Endothelial cell of umbilical vein (primary cell): Measurements from ENCODE around the gene CYP27C1. TPM values are rescaled to one million over a fixed set of nuclear protein-coding genes. Genes with fewer than 3 reads are reported as not detected.

Experiments used
- BruUV-seq: library from RNA; stranded (reverse); fragments of 400-500 nt; replicated peaks from 2 replicates; lab custom pipeline; 2021; lab: Mats Ljungman, UMichigan
- CTCF ChIA-PET: fragments of 300-600, 350-600 bp; sonication (Branson Sonifier 250); formaldehyde crosslinking; loops from one replicate; lab custom pipeline; 2021; ENCODE audit warnings: antibody characterized with exemption, inconsistent platforms; lab: Charles Lee
- POLR2A ChIA-PET: fragments of 300-600, 350-600 bp; sonication (Branson Sonifier 250); formaldehyde crosslinking; loops from one replicate; lab custom pipeline; 2021; ENCODE audit warnings: antibody characterized with exemption, inconsistent platforms; lab: Charles Lee
- DNase-seq: peaks from one replicate; pipeline ENCODE4 v3.0.0-alpha.2; 2011; ENCODE audit warnings: low read depth, low spot score
- FAIRE-seq: peaks from 2 replicates; lab custom pipeline; 2011; peaks lifted over from hg19 to GRCh38; lab: Jason Lieb, UNC
- H2AFZ ChIP-seq: 2 replicates; pipeline ENCODE4 v1.6.0; 2012; ENCODE audit warnings: low read depth, low read length, control low read depth, inconsistent platforms
- H3K27ac ChIP-seq: 2 replicates; pipeline ENCODE4 v1.5.1; 2011; ENCODE audit warnings: low read depth, mild to moderate bottlenecking, control low read depth, low read length, moderate library complexity; ENCODE audit not compliant: insufficient read depth
- H3K27me3 ChIP-seq, 2 experiments: 2 replicates each; pipeline versions ENCODE4 v1.6.0 to v1.6.1; 2011; ENCODE audit warnings: low read length in 2 of 2, mixed read lengths in 1 of 2; ENCODE audit not compliant: control insufficient read depth in 2 of 2, insufficient read depth in 2 of 2
- H3K36me3 ChIP-seq, 2 experiments: 2 replicates in 1 of 2; 3 replicates in 1 of 2; pipeline ENCODE4 v1.5.1; 2011; ENCODE audit warnings: low read length in 2 of 2, mild to moderate bottlenecking in 1 of 2, moderate library complexity in 1 of 2; ENCODE audit not compliant: control insufficient read depth in 2 of 2, insufficient read depth in 2 of 2; ENCODE audit errors: extremely low read depth in 1 of 2
- H3K4me1 ChIP-seq: 3 replicates; pipeline ENCODE4 v1.5.1; 2011; ENCODE audit warnings: mild to moderate bottlenecking, low read length; ENCODE audit not compliant: control insufficient read depth, insufficient read depth; ENCODE audit errors: extremely low read depth
- H3K4me2 ChIP-seq: 2 replicates; pipeline ENCODE4 v1.6.1; 2011; ENCODE audit warnings: low read length, control low read depth, mixed read lengths; ENCODE audit not compliant: insufficient read depth
- H3K4me3 ChIP-seq, 3 experiments: fragments of 200-600 bp in 1 of 3; sonication (generic), shearing (Covaris generic) in 1 of 3; replicated peaks in 1 of 3; 2 replicates each; pipeline ENCODE4 v1.5.1; 2011 to 2016; ENCODE audit warnings: control low read depth in 3 of 3, low read length in 3 of 3, mild to moderate bottlenecking in 2 of 3, inconsistent platforms in 1 of 3, low read depth in 1 of 3, moderate library complexity in 1 of 3; ENCODE audit not compliant: insufficient read depth in 1 of 3
- H3K79me2 ChIP-seq: 2 replicates; pipeline ENCODE4 v1.6.0; 2012; ENCODE audit warnings: low read length, inconsistent platforms; ENCODE audit not compliant: control insufficient read depth, insufficient read depth
- H3K9ac ChIP-seq: replicated peaks from 2 replicates; pipeline ENCODE3; 2011; ENCODE audit warnings: low read length, control low read depth; ENCODE audit not compliant: insufficient read depth; ENCODE audit errors: extremely low read depth
- H3K9me1 ChIP-seq: replicated peaks from 3 replicates; pipeline ENCODE4 v1.6.0; 2011; ENCODE audit warnings: mild to moderate bottlenecking, low read length; ENCODE audit not compliant: control insufficient read depth, insufficient read depth; ENCODE audit errors: extremely low read depth
- H3K9me3 ChIP-seq: replicated peaks from 2 replicates; pipeline ENCODE4 v1.5.1; 2012; ENCODE audit warnings: low read length, inconsistent platforms; ENCODE audit not compliant: control insufficient read depth, insufficient read depth
- H4K20me1 ChIP-seq: replicated peaks from 2 replicates; pipeline ENCODE3; 2011; ENCODE audit warnings: mild to moderate bottlenecking, low read length; ENCODE audit not compliant: control insufficient read depth, insufficient read depth; ENCODE audit errors: extremely low read depth
- EZH2 ChIP-seq: IDR thresholded peaks from 2 replicates; pipeline ENCODE4 v1.6.1; 2012; ENCODE audit warnings: borderline replicate concordance, low read depth, mild to moderate bottlenecking, moderate library complexity, low read length, inconsistent platforms; ENCODE audit not compliant: severe bottlenecking
- FOS ChIP-seq: IDR thresholded peaks from 2 replicates; pipeline ENCODE4 v1.6.1; 2011; ENCODE audit warnings: mild to moderate bottlenecking, low read length, moderate library complexity, borderline replicate concordance; ENCODE audit not compliant: insufficient read depth
- GATA2 ChIP-seq: IDR thresholded peaks from 2 replicates; pipeline ENCODE4 v1.7.0; 2011; ENCODE audit warnings: low read depth, mild to moderate bottlenecking, moderate library complexity, mixed read lengths, low read length; ENCODE audit not compliant: insufficient read length, insufficient read depth
- JUN ChIP-seq: IDR thresholded peaks from 2 replicates; pipeline ENCODE4 v1.6.1; 2011; ENCODE audit warnings: borderline replicate concordance, low read depth; ENCODE audit not compliant: insufficient read length, insufficient read depth
- MAX ChIP-seq: IDR thresholded peaks from 2 replicates; pipeline ENCODE4 v1.6.1; 2011; ENCODE audit not compliant: insufficient read depth, insufficient read length
- MYC ChIP-seq: IDR thresholded peaks from one replicate; pipeline ENCODE4 v1.6.1; 2011; ENCODE audit warnings: mild to moderate bottlenecking, low read depth, low read length
- POLR2A ChIP-seq: IDR thresholded peaks from 2 replicates; pipeline ENCODE4 v1.6.1; 2012; ENCODE audit warnings: low read depth, mild to moderate bottlenecking, control low read depth, low read length
- POLR2AphosphoS5 ChIP-seq: IDR thresholded peaks from 2 replicates; pipeline ENCODE4 v1.6.1; 2012; ENCODE audit warnings: low read depth, mild to moderate bottlenecking, control low read depth, low read length, moderate library complexity; ENCODE audit not compliant: insufficient read depth
- dilution Hi-C: fragments of 300-500 bp; cut with MboI; formaldehyde crosslinking; loops from one replicate; pipeline ENCODE4 v1.15.0; 2019; ENCODE audit warnings: low sequenced_read_pairs; ENCODE audit not compliant: extremely low pct_ligation_motif_present
- intact Hi-C: fragments of 100-400 bp; cut with micrococcal nuclease; formaldehyde crosslinking; loops from one replicate; pipeline ENCODE4 v1.10.0; 2022
- polyA plus RNA-seq, 4 experiments: library from polyadenylated mRNA; depleted of rRNA in 3 of 4; stranded (reverse) in 3 of 4; unstranded in 1 of 4; fragments of >200 nt; gene quantifications; 2 replicates each; pipeline versions ENCODE4 v1.2.1 to v1.2.3, GENCODE V29; 2011 to 2012; ENCODE audit warnings: missing spikeins in 1 of 4
- total RNA-seq: library from RNA; stranded (reverse); gene quantifications from 2 replicates; pipeline ENCODE4 v1.2.3, GENCODE V29; 2021
- TF ChIP-seq, protein P1 (sequence below), 2 donors: IDR thresholded peaks; 1 replicate in 1 of 2; 2 replicates in 1 of 2; pipeline ENCODE4 v1.5.1; 2011; ENCODE audit warnings: low read length in 2 of 2, mild to moderate bottlenecking in 2 of 2, moderate library complexity in 2 of 2, control low read depth in 1 of 2, inconsistent platforms in 1 of 2, low read depth in 1 of 2; ENCODE audit not compliant: insufficient read depth in 1 of 2; ENCODE audit errors: extremely low read depth in 1 of 2

The CYP27C1 gene
- total and polyA plus RNA-seq, 2 donors (not counting 3 experiments of a cell fraction or from before 2014, with no cell fraction given) = not detected

- dilution Hi-C loops = no loop called here
Observed at GRCh38 chr2:127182626-127183458, 37.3 kb downstream of the CYP27C1 start.

More at GRCh38 chr2:127182626-127183458, 37.3 kb downstream of the CYP27C1 start:
- TF ChIP-seq JUN = no peak
- no peak for TF ChIP-seq MYC
- no peak for TF ChIP-seq EZH2
- TF ChIP-seq MAX = no peak
- no peak for TF ChIP-seq GATA2
- TF ChIP-seq POLR2AphosphoS5 = no peak
- no peak for TF ChIP-seq POLR2A
- TF ChIP-seq, protein P1, sequence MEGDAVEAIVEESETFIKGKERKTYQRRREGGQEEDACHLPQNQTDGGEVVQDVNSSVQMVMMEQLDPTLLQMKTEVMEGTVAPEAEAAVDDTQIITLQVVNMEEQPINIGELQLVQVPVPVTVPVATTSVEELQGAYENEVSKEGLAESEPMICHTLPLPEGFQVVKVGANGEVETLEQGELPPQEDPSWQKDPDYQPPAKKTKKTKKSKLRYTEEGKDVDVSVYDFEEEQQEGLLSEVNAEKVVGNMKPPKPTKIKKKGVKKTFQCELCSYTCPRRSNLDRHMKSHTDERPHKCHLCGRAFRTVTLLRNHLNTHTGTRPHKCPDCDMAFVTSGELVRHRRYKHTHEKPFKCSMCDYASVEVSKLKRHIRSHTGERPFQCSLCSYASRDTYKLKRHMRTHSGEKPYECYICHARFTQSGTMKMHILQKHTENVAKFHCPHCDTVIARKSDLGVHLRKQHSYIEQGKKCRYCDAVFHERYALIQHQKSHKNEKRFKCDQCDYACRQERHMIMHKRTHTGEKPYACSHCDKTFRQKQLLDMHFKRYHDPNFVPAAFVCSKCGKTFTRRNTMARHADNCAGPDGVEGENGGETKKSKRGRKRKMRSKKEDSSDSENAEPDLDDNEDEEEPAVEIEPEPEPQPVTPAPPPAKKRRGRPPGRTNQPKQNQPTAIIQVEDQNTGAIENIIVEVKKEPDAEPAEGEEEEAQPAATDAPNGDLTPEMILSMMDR (IDR thresholded peaks at IDR 0.05; ENCODE audit: extremely low read depth in 1 of 2, insufficient read depth in 1 of 2, low read depth in 1 of 2, low read length in 2 of 2) = no peak
- TF ChIP-seq FOS = no peak
- Histone ChIP-seq H3K79me2 (no peaks in the 10 kb centered on the region), H2AFZ (no peak overlapping the region), H3K36me3 (no peaks in the 10 kb centered on the region), H3K4me2 (no peak overlapping the region), H3K9me1 (no peaks in the 10 kb centered on the region), H3K27ac (no peak overlapping the region), H3K4me1 (peaks cover 10% of the 10 kb centered on the region), H3K9ac (no peak overlapping the region), H3K4me3 (no peak overlapping the region), H3K27me3 (peaks cover 5 to 9% of the 10 kb centered on the region in 2 experiments), H3K9me3 (no peaks in the 10 kb centered on the region), H4K20me1 (no peaks in the 10 kb centered on the region)
- no peak for DNase-seq
- no peak for FAIRE-seq
- CTCF ChIA-PET = interaction anchor here (1.3 kb wide), 1 partner anchor 9 kb away, joined by 3 read pairs; no protein-coding TSS in a partner anchor
- intact Hi-C loops = no loop called here
- no TSS peak for BruUV-seq
- POLR2A ChIA-PET = no interaction called here
